Naive thymus-derived CD8-positive, alpha-beta T cell (primary cell): ENCODE measurements around the gene SAMD1. TPM values are rescaled to one million over a fixed set of nuclear protein-coding genes. Genes with fewer than 3 reads are reported as not detected.
A peak's percentile ranks its signal among the peaks of the same experiment; 100 is the strongest.

ENCODE experiments used
- ATAC-seq, 2 donors: fragments of 150-1000 bp; cut with Tn5 transposase in 1 of 2; sonication (Bioruptor Pico), chemical (Tn5 transposase) in 1 of 2; 1 replicate in 1 of 2; 2 replicates in 1 of 2; pipeline ENCODE4 v1.10.0; 2021; ENCODE audit warnings: mild to moderate bottlenecking in 2 of 2, moderate library complexity in 2 of 2
- POLR2A ChIA-PET: fragments of 350-600 bp; sonication (Branson Sonifier 250); formaldehyde crosslinking; loops from one replicate; lab custom pipeline; 2021; ENCODE audit warnings: antibody characterized with exemption; lab: Charles Lee
- DNase-seq, 10 donors: peaks; one replicate each; pipeline versions ENCODE4 v3.0.0 to v3.0.0-alpha.2; 2020 to 2022
- H3K27ac Mint-ChIP-seq, 10 donors: one replicate each; pipeline ENCODE4 v1.8.0; 2020 to 2022; ENCODE audit warnings: mild to moderate bottlenecking in 10 of 10, mixed read lengths in 10 of 10, moderate library complexity in 4 of 10, inconsistent platforms in 1 of 10
- H3K27me3 Mint-ChIP-seq, 5 donors: one replicate each; pipeline ENCODE4 v1.8.0; 2021 to 2022; ENCODE audit warnings: mixed read lengths in 5 of 5
- H3K36me3 Mint-ChIP-seq, 3 donors: one replicate each; pipeline ENCODE4 v1.8.0; 2020 to 2022; ENCODE audit warnings: mixed read lengths in 3 of 3, mild to moderate bottlenecking in 2 of 3, inconsistent platforms in 1 of 3
- H3K4me1 Mint-ChIP-seq, 4 donors: one replicate each; pipeline ENCODE4 v1.8.0; 2021 to 2022; ENCODE audit warnings: mixed read lengths in 4 of 4
- H3K4me3 Mint-ChIP-seq, 10 donors: one replicate each; pipeline ENCODE4 v1.8.0; 2020 to 2022; ENCODE audit warnings: mild to moderate bottlenecking in 10 of 10, mixed read lengths in 10 of 10, moderate library complexity in 6 of 10, inconsistent platforms in 1 of 10
- H3K9me3 Mint-ChIP-seq, 9 donors: one replicate each; pipeline ENCODE4 v1.8.0; 2020 to 2022; ENCODE audit warnings: mixed read lengths in 9 of 9, mild to moderate bottlenecking in 3 of 9, inconsistent platforms in 1 of 9, moderate library complexity in 1 of 9
- polyA plus RNA-seq, 3 donors: library from polyadenylated mRNA; unstranded; fragments of 300-500 nt; fragmentation: Illumina TruSeq; gene quantifications; one replicate each; pipeline ENCODE4 v1.2.3, GENCODE V29; 2021
- total RNA-seq, 8 experiments: library from RNA in 2 of 8; stranded (reverse) in 2 of 8; gene quantifications; one replicate each; pipeline ENCODE4 v1.2.3 and lab custom pipeline; 2021 to 2026

Gene SAMD1
- total RNA-seq (10 to 100 TPM; 66.4 to 68.3 TPM), polyA plus RNA-seq (1 to 10 TPM; 2.3 to 5.2 (median 2.7) TPM), total RNA-seq (lab: John Stamatoyannopoulos, UW) (37.9 to 94.4 (median 76.8) reads per million in 6 experiments)

GRCh38 chr19:14090509-14091080 is at the start of gene SAMD1:
Gene SAMD1 (minus strand): TSS chr19:14090751.
- Mint-ChIP-seq H3K27ac (peak within 1 kb of the TSS; percentile 89 to 100 (median 99)), H3K9me3 (peaks cover 0 to 11% (median 0%) of the 10 kb centered on the region in 9 donors), H3K27me3 (peaks cover 0 to 2% (median 0%) of the 10 kb centered on the region in 5 donors), H3K4me1 (peaks cover 17 to 30% (median 20%) of the 10 kb centered on the region in 4 donors), H3K4me3 (peak within 1 kb of the TSS; percentile 91 to 100 (median 100)), H3K36me3 (peaks cover 4 to 14% (median 11%) of the 10 kb centered on the region in 3 donors)
- ATAC-seq: peak; percentile 56 to 66
- DNase-seq: peak; percentile 69 to 96 (median 84)
- POLR2A ChIA-PET: interaction anchor here (0.6 to 1.9 kb wide), 20 partner anchors 8 to 315 kb away, joined by 3 to 21 read pairs (median 4); partner anchors contain the start of genes ASF1B, DCAF15, IL27RA and PRKACA

GRCh38 chr19:14139944-14140343 is 49.4 kb upstream of the SAMD1 start:
- H3K9me3 Mint-ChIP-seq: no peaks in the 10 kb centered on the region
- POLR2A ChIA-PET: interaction anchor here (0.6 to 1.3 kb wide), 5 partner anchors 9 to 250 kb away, joined by 3 to 8 read pairs (median 4); no protein-coding TSS in a partner anchor
- peaks cover 0 to 4% (median 3%) of the 10 kb centered on the region in 3 donors for H3K36me3 Mint-ChIP-seq
- peak overlapping the region in 7 of 10 donors; percentile 4 to 60 (median 13) for H3K4me3 Mint-ChIP-seq
- ATAC-seq (no peak), DNase-seq (no peak)
- peak overlapping the region in 7 of 10 donors; percentile 3 to 92 (median 6) for H3K27ac Mint-ChIP-seq
- no peaks in the 10 kb centered on the region for H3K27me3 Mint-ChIP-seq
- H3K4me1 Mint-ChIP-seq: peaks cover 19 to 47% (median 43%) of the 10 kb centered on the region in 4 donors

- no peaks in the 10 kb centered on the region for H3K9me3 Mint-ChIP-seq
- peak overlapping the region; percentile 21 to 92 (median 78) for H3K27ac Mint-ChIP-seq
- peaks cover 0 to 4% (median 3%) of the 10 kb centered on the region in 3 donors for H3K36me3 Mint-ChIP-seq
- POLR2A ChIA-PET: interaction anchor here (0.6 to 4.6 kb wide), 5 partner anchors 10 to 384 kb away, joined by 3 to 46 read pairs (median 8); partner anchors contain the start of gene PRKACA
- H3K4me3 Mint-ChIP-seq: peak overlapping the region; percentile 49 to 83 (median 68)
- H3K4me1 Mint-ChIP-seq: peaks cover 19 to 47% (median 44%) of the 10 kb centered on the region in 4 donors
- ATAC-seq: no peak
- H3K27me3 Mint-ChIP-seq: no peaks in the 10 kb centered on the region
- no peak for DNase-seq
These were observed 48.2 kb upstream of the SAMD1 start for GRCh38 chr19:14138576-14139265.

GRCh38 chr19:14136509-14137281 is 46.1 kb upstream of the SAMD1 start, which contains the start of gene ASF1B:
Gene ASF1B (minus strand): TSS chr19:14136589. CDS start chr19:14136456, 133 bp downstream.
- DNase-seq (peak; percentile 94 to 99 (median 98)), ATAC-seq (peak; percentile 82 to 84)
- Mint-ChIP-seq H3K27ac (peak within 1 kb of the TSS; percentile 86 to 98 (median 94)), H3K9me3 (no peaks in the 10 kb centered on the region), H3K4me3 (peak within 1 kb of the TSS; percentile 77 to 96 (median 91)), H3K36me3 (peaks cover 0 to 4% (median 3%) of the 10 kb centered on the region in 3 donors), H3K27me3 (no peaks in the 10 kb centered on the region), H3K4me1 (peaks cover 10 to 35% (median 31%) of the 10 kb centered on the region in 4 donors)
- POLR2A ChIA-PET: interaction anchor here (0.6 to 4.6 kb wide), 39 partner anchors 9 to 436 kb away, joined by 3 to 46 read pairs (median 4); partner anchors contain the start of genes ADGRE5, ADGRL1, DNAJB1 and GIPC1

GRCh38 chr19:14135985-14136508 is 45.5 kb upstream of the SAMD1 start:
- ATAC-seq (no peak), DNase-seq (no peak)

GRCh38 chr19:14135355-14135754 is 44.8 kb upstream of the SAMD1 start:
- POLR2A ChIA-PET: interaction anchor here (0.5 to 4.6 kb wide), 12 partner anchors 10 to 389 kb away, joined by 3 to 46 read pairs (median 8); partner anchors contain the start of gene PRKACA
- no peaks in the 10 kb centered on the region for H3K9me3 Mint-ChIP-seq
- ATAC-seq: no peak
- no peaks in the 10 kb centered on the region for H3K27me3 Mint-ChIP-seq
- H3K27ac Mint-ChIP-seq: peak overlapping the region in 7 of 10 donors; percentile 66 to 84 (median 80)
- peaks cover 10 to 31% (median 26%) of the 10 kb centered on the region in 4 donors for H3K4me1 Mint-ChIP-seq
- H3K4me3 Mint-ChIP-seq: peak overlapping the region; percentile 67 to 91 (median 76)
- H3K36me3 Mint-ChIP-seq: peaks cover 0 to 4% (median 0%) of the 10 kb centered on the region in 3 donors
- no peak for DNase-seq

More at GRCh38 chr19:14135985-14136508, 45.5 kb upstream of the SAMD1 start:
- Mint-ChIP-seq H3K4me1 (peaks cover 10 to 33% (median 26%) of the 10 kb centered on the region in 4 donors), H3K4me3 (peak overlapping the region; percentile 77 to 96 (median 91)), H3K36me3 (peaks cover 0 to 4% (median 1%) of the 10 kb centered on the region in 3 donors), H3K27me3 (no peaks in the 10 kb centered on the region), H3K9me3 (no peaks in the 10 kb centered on the region), H3K27ac (peak overlapping the region in 7 of 10 donors; percentile 29 to 91 (median 56))
- POLR2A ChIA-PET: interaction anchor here (0.6 to 4.6 kb wide), 33 partner anchors 9 to 436 kb away, joined by 3 to 46 read pairs (median 5); partner anchors contain the start of genes ADGRE5, DNAJB1, GIPC1 and IL27RA

GRCh38 chr19:14127929-14128509 is 37.5 kb upstream of the SAMD1 start:
- no peaks in the 10 kb centered on the region for H3K9me3 Mint-ChIP-seq
- POLR2A ChIA-PET: no interaction called here

GRCh38 chr19:14127176-14127575 is 36.6 kb upstream of the SAMD1 start:
- Mint-ChIP-seq H3K4me3 (no peak overlapping the region), H3K27ac (no peak overlapping the region), H3K36me3 (no peaks in the 10 kb centered on the region), H3K27me3 (no peaks in the 10 kb centered on the region), H3K4me1 (peaks cover 0 to 8% (median under 1%) of the 10 kb centered on the region in 4 donors), H3K9me3 (no peaks in the 10 kb centered on the region)
- DNase-seq (no peak), ATAC-seq (no peak)
- POLR2A ChIA-PET: interaction anchor here (0.6 kb wide), 1 partner anchor 373 kb away, joined by 3 read pairs; no protein-coding TSS in a partner anchor

More at GRCh38 chr19:14127929-14128509, 37.5 kb upstream of the SAMD1 start:
- no peak overlapping the region for H3K27ac Mint-ChIP-seq
- H3K4me1 Mint-ChIP-seq: peaks cover 0 to 8% (median under 1%) of the 10 kb centered on the region in 4 donors
- no peak for ATAC-seq
- H3K27me3 Mint-ChIP-seq: no peaks in the 10 kb centered on the region
- no peak overlapping the region for H3K4me3 Mint-ChIP-seq
- DNase-seq: no peak
- H3K36me3 Mint-ChIP-seq: no peaks in the 10 kb centered on the region

- H3K27me3 Mint-ChIP-seq: no peaks in the 10 kb centered on the region
- DNase-seq: no peak
- no peak overlapping the region for H3K4me3 Mint-ChIP-seq
- no peaks in the 10 kb centered on the region for H3K36me3 Mint-ChIP-seq
- peaks cover 6 to 13% (median 11%) of the 10 kb centered on the region in 4 donors for H3K4me1 Mint-ChIP-seq
- POLR2A ChIA-PET: interaction anchor here (0.6 to 1.1 kb wide), 3 partner anchors 14 to 422 kb away, joined by 3 to 4 read pairs (median 4); partner anchors contain the start of gene ASF1B
- peak overlapping the region in 1 of 10 donors; percentile 60 for H3K27ac Mint-ChIP-seq
- no peaks in the 10 kb centered on the region for H3K9me3 Mint-ChIP-seq
- ATAC-seq: no peak
These were observed 32.4 kb upstream of the SAMD1 start for GRCh38 chr19:14122924-14123323.

- DNase-seq (no peak), ATAC-seq (no peak)
- POLR2A ChIA-PET: interaction anchor here (0.6 to 1.0 kb wide), 2 partner anchors 11 to 16 kb away, joined by 4 read pairs; partner anchors contain the start of gene ASF1B
- H3K27ac Mint-ChIP-seq: no peak overlapping the region
- H3K4me1 Mint-ChIP-seq: peaks cover 18 to 28% (median 26%) of the 10 kb centered on the region in 4 donors
- no peaks in the 10 kb centered on the region for H3K36me3 Mint-ChIP-seq
- H3K4me3 Mint-ChIP-seq: no peak overlapping the region
- no peaks in the 10 kb centered on the region for H3K9me3 Mint-ChIP-seq
- H3K27me3 Mint-ChIP-seq: no peaks in the 10 kb centered on the region
These were observed 29.9 kb upstream of the SAMD1 start for GRCh38 chr19:14120497-14120780.
